Caco-2 (cell line): ENCODE data around the gene CSRP2. TPM values are rescaled to one million over a fixed set of nuclear protein-coding genes. Genes with fewer than 3 reads are reported as not detected.

ENCODE experiments used
- BruUV-seq: library from RNA; stranded (reverse); fragments of 400-500 nt; replicated peaks from 2 replicates; lab custom pipeline; 2021; lab: Mats Ljungman, UMichigan
- CTCF ChIA-PET: fragments of 300-600 bp; sonication (Branson Sonifier 250); formaldehyde crosslinking; loops from one replicate; lab custom pipeline; 2022; ENCODE audit warnings: antibody characterized with exemption; lab: Charles Lee
- POLR2A ChIA-PET: fragments of 300-600 bp; sonication (Branson Sonifier 250); formaldehyde crosslinking; loops from one replicate; lab custom pipeline; 2022; ENCODE audit warnings: antibody characterized with exemption; lab: Charles Lee
- DNase-seq, 2 experiments: peaks; one replicate each; pipeline versions ENCODE4 v3.0.0 to v3.0.0-alpha.2; 2020 to 2022
- H3K27me3 ChIP-seq: replicated peaks from 2 replicates; pipeline ENCODE4 v1.6.0; 2011; ENCODE audit warnings: low read length; ENCODE audit not compliant: control insufficient read depth, insufficient read depth
- H3K36me3 ChIP-seq: 2 replicates; pipeline ENCODE4 v1.5.1; 2011; ENCODE audit warnings: low read length; ENCODE audit not compliant: control insufficient read depth, insufficient read depth
- H3K4me1 ChIP-seq: fragments of 250-450 bp; sonication (Bioruptor Pico); 2 replicates; pipeline ENCODE4 v1.5.1; 2020; ENCODE audit warnings: mild to moderate bottlenecking
- H3K4me3 ChIP-seq: 2 replicates; pipeline ENCODE4 v1.5.1; 2011; ENCODE audit warnings: low read depth, mild to moderate bottlenecking, control low read depth, low read length
- H3K9me3 ChIP-seq: fragments of 250-450 bp; sonication (Bioruptor Pico); 2 replicates; pipeline ENCODE4 v1.5.1; 2020; ENCODE audit warnings: mild to moderate bottlenecking, moderate library complexity
- H3K27ac Mint-ChIP-seq: one replicate; pipeline ENCODE4 v1.8.0; 2022; ENCODE audit warnings: mixed read lengths; ENCODE audit not compliant: unreplicated experiment
- H3K27me3 Mint-ChIP-seq: one replicate; pipeline ENCODE4 v1.8.0; 2022; ENCODE audit warnings: mixed read lengths; ENCODE audit not compliant: insufficient read depth, unreplicated experiment
- H3K36me3 Mint-ChIP-seq: one replicate; pipeline ENCODE4 v1.8.0; 2022; ENCODE audit warnings: mild to moderate bottlenecking, mixed read lengths; ENCODE audit not compliant: insufficient read depth, unreplicated experiment
- H3K4me1 Mint-ChIP-seq: one replicate; pipeline ENCODE4 v1.8.0; 2022; ENCODE audit warnings: low read depth, mixed read lengths; ENCODE audit not compliant: unreplicated experiment
- H3K4me3 Mint-ChIP-seq: one replicate; pipeline ENCODE4 v1.8.0; 2022; ENCODE audit warnings: mild to moderate bottlenecking, moderate library complexity, mixed read lengths; ENCODE audit not compliant: unreplicated experiment
- H3K9me3 Mint-ChIP-seq: one replicate; pipeline ENCODE4 v1.8.0; 2022; ENCODE audit warnings: mixed read lengths; ENCODE audit not compliant: unreplicated experiment
- CTCF ChIP-seq, 2 experiments: fragments of 200-600 bp in 1 of 2; IDR thresholded peaks; 1 replicate in 1 of 2; 2 replicates in 1 of 2; pipeline versions ENCODE4 v1.5.1 to v1.8.0; 2011 to 2022; ENCODE audit warnings: antibody characterized with exemption in 1 of 2, control low read depth in 1 of 2, inconsistent platforms in 1 of 2, low read depth in 1 of 2, low read length in 1 of 2, mild to moderate bottlenecking in 1 of 2, moderate library complexity in 1 of 2; ENCODE audit not compliant: insufficient read depth in 1 of 2, severe bottlenecking in 1 of 2, unreplicated experiment in 1 of 2
- intact Hi-C: fragments of 100-400 bp; cut with micrococcal nuclease; formaldehyde crosslinking; loops from one replicate; pipeline ENCODE4 v1.10.0; 2022; ENCODE audit not compliant: unreplicated experiment
- total RNA-seq: library from RNA; stranded (reverse); gene quantifications from 2 replicates; pipeline ENCODE4 v1.2.3, GENCODE V29; 2022

The CSRP2 gene
- total RNA-seq, 1 experiment from 2014 or later: 27.9 TPM

- Histone ChIP-seq H3K4me1 (no peaks in the 10 kb centered on the region), H3K4me3 (no peak overlapping the region), H3K36me3 (no peaks in the 10 kb centered on the region), H3K9me3 (no peaks in the 10 kb centered on the region), H3K27me3 (no peaks in the 10 kb centered on the region)
- no peak for TF ChIP-seq CTCF (IDR thresholded peaks at IDR 0.05; ENCODE audit: insufficient read depth in 1 of 2, low read depth in 1 of 2, low read length in 1 of 2, severe bottlenecking in 1 of 2, unreplicated experiment in 1 of 2)
- Mint-ChIP-seq H3K4me1 (no peaks in the 10 kb centered on the region), H3K4me3 (no peak overlapping the region), H3K36me3 (no peaks in the 10 kb centered on the region), H3K27me3 (peaks cover 12% of the 10 kb centered on the region), H3K9me3 (no peaks in the 10 kb centered on the region), H3K27ac (no peak overlapping the region)
- ChIA-PET CTCF (no interaction called here), POLR2A (no interaction called here)
- BruUV-seq: no TSS peak
- DNase-seq: no peak
- intact Hi-C loops: no loop called here
Measured at GRCh38 chr12:76909290-76909689, 30.5 kb upstream of the CSRP2 start.

- CTCF ChIA-PET: no interaction called here
- DNase-seq: no peak
- no peak for TF ChIP-seq CTCF (IDR thresholded peaks at IDR 0.05; ENCODE audit: insufficient read depth in 1 of 2, low read depth in 1 of 2, low read length in 1 of 2, severe bottlenecking in 1 of 2, unreplicated experiment in 1 of 2)
- H3K4me3 ChIP-seq: no peak overlapping the region
- no TSS peak for BruUV-seq
- intact Hi-C loops: no loop called here
- H3K36me3 ChIP-seq: no peaks in the 10 kb centered on the region
- H3K27me3 Mint-ChIP-seq: peaks cover 12% of the 10 kb centered on the region
- H3K9me3 Mint-ChIP-seq: no peaks in the 10 kb centered on the region
- POLR2A ChIA-PET: no interaction called here
- H3K27ac Mint-ChIP-seq: no peak overlapping the region
- H3K9me3 ChIP-seq: no peaks in the 10 kb centered on the region
- no peaks in the 10 kb centered on the region for H3K4me1 ChIP-seq
- no peaks in the 10 kb centered on the region for H3K4me1 Mint-ChIP-seq
- no peaks in the 10 kb centered on the region for H3K36me3 Mint-ChIP-seq
- no peaks in the 10 kb centered on the region for H3K27me3 ChIP-seq
- no peak overlapping the region for H3K4me3 Mint-ChIP-seq
Measured at GRCh38 chr12:76908303-76909017, 29.6 kb upstream of the CSRP2 start.

DNA sequence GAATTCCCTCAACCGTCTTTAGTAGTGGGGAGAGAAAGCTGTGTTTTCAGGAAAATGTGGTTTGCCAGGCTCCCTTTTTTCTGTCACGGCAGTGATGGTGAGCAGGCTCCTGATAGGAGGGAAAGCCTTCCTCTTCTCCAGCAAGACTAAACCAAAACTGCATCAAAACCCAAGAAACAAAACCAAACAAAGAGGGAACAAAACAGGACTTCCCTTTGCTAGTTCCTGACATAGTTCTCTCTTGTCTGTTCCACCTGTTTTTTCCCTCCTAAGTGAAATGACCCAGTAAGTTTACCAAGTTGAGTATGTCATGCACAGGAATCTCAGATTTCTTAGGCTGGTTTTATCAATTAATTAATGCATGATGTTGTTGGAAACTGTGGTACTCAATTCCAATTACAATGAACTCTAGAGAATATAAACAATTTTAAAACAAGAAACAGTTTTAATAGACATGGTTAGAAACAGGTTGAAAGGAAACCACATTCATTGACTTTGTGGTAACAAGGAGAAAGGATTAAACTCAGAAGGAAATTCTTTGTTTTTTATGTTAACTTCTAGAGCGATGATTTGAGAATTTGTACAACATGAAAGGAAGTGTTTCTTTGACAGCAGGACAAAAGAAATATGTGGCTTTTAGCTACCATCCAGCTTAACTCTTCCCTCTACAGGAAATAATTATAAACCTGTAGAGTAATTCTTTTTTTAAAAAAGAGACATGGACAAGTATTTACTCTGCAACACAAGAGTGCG, 23.0 kb upstream of the CSRP2 start:
- Mint-ChIP-seq H3K4me1 (no peaks in the 10 kb centered on the region), H3K9me3 (no peaks in the 10 kb centered on the region), H3K4me3 (no peak overlapping the region), H3K27me3 (no peaks in the 10 kb centered on the region), H3K27ac (no peak overlapping the region), H3K36me3 (no peaks in the 10 kb centered on the region)
- intact Hi-C loops: no loop called here
- TF ChIP-seq CTCF (IDR thresholded peaks at IDR 0.05; ENCODE audit: insufficient read depth in 1 of 2, low read depth in 1 of 2, low read length in 1 of 2, severe bottlenecking in 1 of 2, unreplicated experiment in 1 of 2): no peak
- Histone ChIP-seq H3K4me3 (no peak overlapping the region), H3K27me3 (no peaks in the 10 kb centered on the region), H3K4me1 (no peaks in the 10 kb centered on the region), H3K36me3 (no peaks in the 10 kb centered on the region), H3K9me3 (no peaks in the 10 kb centered on the region)
- ChIA-PET POLR2A (no interaction called here), CTCF (no interaction called here)
- DNase-seq: no peak
- no TSS peak for BruUV-seq
